A204.1 (cell line): ENCODE measurements around the gene EPHB3.
"Not testable (repeated sequence)": the region's sequence is repeated elsewhere in the genome, so short reads cannot be mapped to it uniquely, and the experiment has no call there.

Experiments
- FAIRE-seq: peaks from 2 replicates; lab custom pipeline; 2012; peaks lifted over from hg19 to GRCh38; lab: Jason Lieb, UNC

Gene EPHB3

GRCh38 chr3:184600685-184601377, 39.2 kb downstream of the EPHB3 start:
- no peak for FAIRE-seq

- no peak for FAIRE-seq
These were observed 40.2 kb downstream of the EPHB3 start for GRCh38 chr3:184601576-184602371.

GRCh38 chr3:184602372-184603150, 41.0 kb downstream of the EPHB3 start:
- no peak for FAIRE-seq

DNA sequence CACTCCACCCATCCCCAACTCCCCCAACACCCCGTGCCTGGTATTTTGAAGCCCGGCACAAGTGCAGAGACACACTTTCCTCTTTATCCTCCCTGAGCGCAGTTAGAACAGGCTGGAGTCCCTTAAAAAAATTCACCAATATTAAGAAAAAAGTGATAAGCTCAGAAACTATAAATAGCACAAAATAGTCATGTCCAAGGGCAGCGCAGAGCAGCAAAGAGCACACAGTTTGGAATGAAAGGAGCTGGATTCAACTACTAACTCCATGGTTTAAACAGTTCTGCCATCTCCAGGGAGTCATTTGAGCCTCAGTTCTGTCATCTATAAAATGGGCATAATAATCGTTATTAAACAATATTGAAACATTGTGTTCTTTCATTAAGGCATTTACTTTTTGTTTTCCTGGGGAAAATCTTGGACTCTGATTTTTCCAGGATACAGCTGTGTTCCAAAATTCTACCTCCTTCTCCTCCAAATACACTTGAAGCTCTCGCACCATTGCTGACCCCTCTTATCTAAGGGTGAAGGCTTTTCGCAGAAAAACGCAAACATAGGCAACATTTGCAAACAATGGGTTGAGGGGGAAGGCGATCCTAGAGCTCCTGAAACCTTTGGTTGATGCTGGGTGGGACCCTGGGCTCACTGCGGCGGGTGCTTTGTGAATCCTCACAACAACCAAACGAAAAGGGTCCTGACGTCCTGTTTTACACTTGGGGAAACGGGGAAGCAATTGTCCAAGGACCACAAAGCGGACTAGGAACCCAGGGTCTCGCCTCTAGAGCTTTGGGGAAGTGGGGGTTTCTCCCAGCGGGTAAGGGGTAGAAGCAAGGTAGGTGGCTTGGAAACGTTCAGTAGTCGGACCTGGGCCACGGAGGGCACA, 41.8 kb downstream of the EPHB3 start:
- FAIRE-seq: no peak

- no peak for FAIRE-seq
These were observed 42.5 kb downstream of the EPHB3 start for GRCh38 chr3:184604039-184604601.

DNA sequence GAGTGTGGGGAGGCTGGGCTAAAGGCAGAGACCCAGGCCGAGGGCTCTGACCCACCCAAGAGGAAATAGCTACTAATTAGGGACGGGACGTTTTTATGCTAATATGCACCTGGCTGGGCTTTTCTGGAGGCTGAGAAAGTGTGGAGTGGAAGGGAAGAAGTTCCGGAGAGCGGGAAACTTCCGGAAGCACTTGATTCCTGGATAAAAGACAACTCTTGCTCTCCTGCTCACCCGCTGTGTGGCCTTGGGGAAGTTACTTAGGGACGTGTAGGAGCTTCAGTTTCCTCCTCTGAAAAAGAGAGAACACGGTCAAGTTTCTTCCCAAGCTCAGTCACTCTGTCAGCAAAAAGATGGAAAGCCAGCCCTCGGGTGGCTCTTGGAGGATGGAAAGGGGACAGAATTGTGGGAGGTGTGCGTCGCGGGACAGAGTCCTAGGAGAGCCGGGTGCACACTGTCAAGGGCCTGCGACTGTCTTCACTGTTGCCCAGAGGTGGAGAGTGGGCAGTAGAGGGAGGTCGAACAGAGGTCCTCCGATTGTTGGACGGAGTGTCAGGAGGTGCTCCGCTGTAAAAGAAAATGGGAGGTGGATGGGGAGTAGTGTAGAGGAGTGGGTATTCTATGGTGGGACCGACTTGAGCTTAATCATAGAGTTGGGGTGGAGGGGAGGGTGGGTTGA, 43.2 kb downstream of the EPHB3 start:
- no peak for FAIRE-seq

DNA sequence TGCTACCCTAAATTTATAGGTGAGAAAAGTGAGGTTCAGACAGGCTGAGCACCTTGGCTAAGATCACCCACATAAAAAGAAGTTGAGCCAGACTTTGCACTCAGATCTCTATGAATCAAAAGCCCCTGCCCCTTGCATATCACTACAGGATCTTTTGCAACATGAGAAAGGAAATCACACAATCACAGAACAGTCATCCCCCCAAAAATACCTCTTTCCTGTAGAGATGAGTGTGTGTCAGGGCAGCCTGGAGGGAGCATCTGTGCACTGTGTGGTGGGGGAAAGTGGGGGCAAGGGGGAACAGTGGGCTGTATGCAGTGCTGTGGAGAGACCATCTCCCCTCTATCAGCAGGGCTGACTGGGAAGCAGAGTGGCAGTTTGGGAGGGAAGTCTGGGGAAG, 46.6 kb downstream of the EPHB3 start:
- no peak for FAIRE-seq

- no peak for FAIRE-seq
These were observed 48.1 kb downstream of the EPHB3 start for GRCh38 chr3:184609476-184610244.

DNA sequence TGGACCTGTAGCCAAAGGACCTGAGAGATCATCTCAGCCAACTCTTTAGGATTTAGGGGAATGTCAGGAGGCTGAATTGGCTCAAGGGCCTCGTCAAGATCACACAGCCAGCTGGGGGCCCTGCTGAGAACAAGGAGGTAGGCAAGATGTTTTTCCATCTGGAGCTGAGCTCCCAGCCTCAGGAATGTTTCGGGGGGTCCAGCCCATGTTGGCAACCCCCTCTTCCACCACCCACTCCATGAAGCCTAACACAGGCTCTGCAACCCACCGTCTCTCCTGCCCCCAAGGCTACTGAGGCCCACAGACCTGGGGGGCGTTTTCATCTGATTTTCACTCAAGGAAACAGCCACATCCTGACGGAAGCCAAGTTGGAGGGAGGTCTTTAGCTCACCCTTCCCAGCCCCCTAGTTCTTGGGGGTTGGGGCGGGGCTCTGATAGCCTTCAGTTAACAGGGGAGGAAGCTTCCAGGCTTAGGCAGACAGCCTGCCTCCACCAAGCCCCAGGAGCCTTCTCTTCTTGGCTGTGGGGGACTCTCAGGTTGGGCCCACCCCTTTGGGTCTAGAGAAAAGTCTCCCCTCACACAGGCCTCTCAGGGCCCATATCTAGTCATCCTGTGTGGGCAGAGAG, 48.8 kb downstream of the EPHB3 start:
- FAIRE-seq: no peak

- no peak for FAIRE-seq
These were observed 50.2 kb downstream of the EPHB3 start for GRCh38 chr3:184611607-184612281.

DNA sequence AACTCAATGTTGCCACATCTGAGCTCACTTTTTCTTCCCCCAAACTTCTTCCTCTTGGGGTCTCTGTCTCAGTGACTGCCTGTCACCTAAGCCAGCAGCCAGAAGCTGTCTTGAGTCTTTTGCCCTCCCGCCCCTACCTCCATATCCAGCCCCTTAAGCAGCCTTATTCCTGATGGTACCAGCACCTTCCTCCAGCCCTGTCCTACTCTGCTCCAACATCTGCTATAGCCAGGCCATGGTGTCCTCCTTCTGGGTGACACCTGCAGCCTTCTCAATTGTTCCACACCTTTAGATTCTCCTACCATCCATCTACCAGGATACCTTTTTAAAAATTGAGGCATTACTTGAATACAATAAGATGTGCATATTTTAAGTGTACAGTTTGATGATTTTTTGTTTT, 53.8 kb downstream of the EPHB3 start:
- FAIRE-seq: no peak

DNA sequence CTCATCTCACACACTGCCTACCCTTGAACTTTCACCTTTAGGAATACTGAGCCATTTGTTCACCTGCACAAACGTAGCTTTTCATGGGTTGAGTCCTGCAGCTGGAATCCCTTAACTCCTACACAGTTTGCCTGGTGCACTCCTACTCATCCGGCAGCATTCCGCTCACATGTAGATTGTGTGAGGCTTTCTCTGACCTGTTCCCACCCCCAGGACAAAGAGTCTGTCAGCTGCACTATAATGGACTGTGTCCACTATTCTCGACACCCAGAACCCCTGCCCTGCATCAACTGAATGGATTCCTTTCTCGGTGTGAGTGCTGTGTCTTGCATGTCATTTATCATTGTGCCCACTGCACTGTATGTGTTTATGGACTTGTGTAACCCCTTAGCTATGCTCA, 54.9 kb downstream of the EPHB3 start:
- no peak for FAIRE-seq

- not testable (repeated sequence) for FAIRE-seq
These were observed 55.7 kb downstream of the EPHB3 start for GRCh38 chr3:184617306-184617705.

DNA sequence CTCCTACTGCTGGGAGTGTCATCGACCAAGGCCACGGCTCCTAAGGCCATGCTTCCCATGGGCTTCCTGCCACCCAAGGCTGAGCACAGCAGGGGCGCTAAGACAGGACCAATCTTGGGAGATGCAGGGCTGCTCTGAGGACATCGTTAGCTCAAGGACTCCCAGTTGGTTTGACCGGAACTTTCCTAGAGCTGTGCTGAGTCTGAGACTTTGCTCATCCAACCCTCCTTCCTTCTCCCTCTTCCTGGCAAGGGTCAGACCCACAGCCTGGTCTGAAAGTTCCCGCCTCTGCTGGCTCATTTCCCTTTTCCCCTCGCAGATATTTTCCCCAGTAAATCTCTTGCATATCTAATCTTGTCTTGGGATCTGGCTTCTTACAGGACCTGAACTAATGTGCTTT, 57.2 kb downstream of the EPHB3 start:
- no peak for FAIRE-seq

- no peak for FAIRE-seq
These were observed 57.8 kb downstream of the EPHB3 start for GRCh38 chr3:184619369-184619768.

- FAIRE-seq: no peak
These were observed 58.3 kb downstream of the EPHB3 start for GRCh38 chr3:184619787-184620430.

DNA sequence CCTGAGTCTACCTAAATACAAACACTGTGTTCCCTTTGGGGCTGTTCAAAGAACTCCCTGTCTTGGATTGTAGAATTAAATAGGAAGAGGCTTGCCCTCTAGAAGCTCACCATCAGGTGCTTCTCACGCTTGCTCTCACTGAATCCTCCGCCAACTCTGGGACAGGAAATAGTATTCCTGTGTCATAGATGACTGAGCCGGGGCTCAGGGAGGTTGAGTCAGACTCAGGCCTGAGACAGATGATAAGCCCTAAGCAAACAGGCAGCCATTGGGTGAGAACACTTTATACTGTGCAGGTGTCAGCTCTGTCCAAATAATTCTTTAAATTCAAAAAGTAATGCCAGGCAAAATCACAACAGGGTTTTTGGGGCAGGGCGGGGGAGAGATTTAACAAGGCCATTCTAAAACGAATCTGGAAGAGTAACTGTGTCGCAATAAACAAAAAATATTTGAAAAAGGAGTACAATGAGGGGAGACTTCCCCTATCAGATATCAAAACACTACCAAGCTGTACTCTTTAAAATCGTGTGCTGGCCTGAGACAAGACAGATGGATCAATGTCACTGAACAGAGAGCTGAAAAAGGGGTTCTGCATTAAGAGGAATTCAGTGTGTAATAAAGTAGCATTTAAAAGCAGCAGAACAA, 59.0 kb downstream of the EPHB3 start:
- FAIRE-seq: no peak

- FAIRE-seq: not testable (repeated sequence)
These were observed 60.6 kb downstream of the EPHB3 start for GRCh38 chr3:184622156-184622555.
